WI38 (cell line): ENCODE data around the gene MRPL23.

ENCODE experiments used
- H3K4me3 ChIP-seq: 2 replicates; pipeline ENCODE4 v1.5.1; 2011; ENCODE audit warnings: low read depth, mild to moderate bottlenecking, control low read depth, low read length
- CTCF ChIP-seq: IDR thresholded peaks from 2 replicates; pipeline ENCODE4 v1.5.1; 2012; ENCODE audit warnings: low read depth, mild to moderate bottlenecking, control low read depth, low read length

MRPL23 gene

GRCh38 chr11:1968454-1969002 is 21.4 kb downstream of the MRPL23 start:
- no peak for TF ChIP-seq CTCF
- H3K4me3 ChIP-seq = no peak overlapping the region

GRCh38 chr11:1969035-1969434 is 21.9 kb downstream of the MRPL23 start:
- no peak for TF ChIP-seq CTCF
- no peak overlapping the region for H3K4me3 ChIP-seq

GRCh38 chr11:1969776-1970175 is 22.6 kb downstream of the MRPL23 start:
- no peak for TF ChIP-seq CTCF
- H3K4me3 ChIP-seq = no peak overlapping the region

- TF ChIP-seq CTCF = no peak
- H3K4me3 ChIP-seq = no peak overlapping the region
Observed at GRCh38 chr11:1970956-1971355, 23.8 kb downstream of the MRPL23 start.

- H3K4me3 ChIP-seq = no peak overlapping the region
- no peak for TF ChIP-seq CTCF
Observed at GRCh38 chr11:1975185-1975584, 28.1 kb downstream of the MRPL23 start.

GRCh38 chr11:1978720-1979473 is 31.8 kb downstream of the MRPL23 start:
- no peak overlapping the region for H3K4me3 ChIP-seq
- TF ChIP-seq CTCF = no peak

GRCh38 chr11:1979607-1980006 is 32.5 kb downstream of the MRPL23 start:
- H3K4me3 ChIP-seq = no peak overlapping the region
- no peak for TF ChIP-seq CTCF
